WTC11 (cell line): ENCODE data around the gene FAM221B. TPM values are rescaled to one million over a fixed set of nuclear protein-coding genes. Genes with fewer than 3 reads are reported as not detected.

Experiments used
- ATAC-seq: fragments of 200-7000 bp; cut with Tn5 transposase; 2 replicates; pipeline ENCODE4 v1.10.0; 2021; ENCODE audit warnings: mild to moderate bottlenecking, moderate library complexity
- CTCF ChIA-PET: fragments of 300-600 bp; sonication (Branson Sonifier 250); formaldehyde crosslinking; loops from one replicate; lab custom pipeline; 2021; ENCODE audit warnings: antibody characterized with exemption; lab: Charles Lee
- POLR2A ChIA-PET: fragments of 350-600 bp; sonication (Branson Sonifier 250); formaldehyde crosslinking; loops from one replicate; lab custom pipeline; 2021; ENCODE audit warnings: antibody characterized with exemption; lab: Charles Lee
- DNase-seq: peaks from one replicate; pipeline ENCODE4 v3.0.0; 2021; ENCODE audit warnings: low spot score
- H3K27ac Mint-ChIP-seq: 2 replicates; pipeline ENCODE4 v1.8.0; 2021; ENCODE audit warnings: mixed read lengths
- H3K27me3 Mint-ChIP-seq: 2 replicates; pipeline ENCODE4 v1.8.0; 2021; ENCODE audit warnings: low read depth, mild to moderate bottlenecking, moderate library complexity, mixed read lengths
- H3K36me3 Mint-ChIP-seq: 2 replicates; pipeline ENCODE4 v1.8.0; 2021; ENCODE audit warnings: mixed read lengths
- H3K4me1 Mint-ChIP-seq: 2 replicates; pipeline ENCODE4 v1.8.0; 2022; ENCODE audit warnings: mixed read lengths
- H3K4me3 Mint-ChIP-seq: 2 replicates; pipeline ENCODE4 v1.8.0; 2021; ENCODE audit warnings: mild to moderate bottlenecking, moderate library complexity, mixed read lengths
- H3K9me3 Mint-ChIP-seq: 2 replicates; pipeline ENCODE4 v1.8.0; 2021; ENCODE audit warnings: mixed read lengths
- FOXJ3 ChIP-seq: sonication (generic); formaldehyde crosslinking; IDR thresholded peaks from 2 replicates; pipeline ENCODE4 v1.9.0; 2021; ENCODE audit warnings: missing genetic modification reagents, mild to moderate bottlenecking, borderline replicate concordance
- GABPB1 ChIP-seq: sonication (generic); formaldehyde crosslinking; IDR thresholded peaks from 2 replicates; pipeline ENCODE4 v1.8.1; 2023; ENCODE audit warnings: mild to moderate bottlenecking, missing genetic modification reagents
- NFATC4 ChIP-seq: fragments of 250-450 bp; sonication (Bioruptor Pico); IDR thresholded peaks from 2 replicates; pipeline ENCODE4 v1.9.0; 2021; ENCODE audit warnings: mild to moderate bottlenecking
- ZNF121 ChIP-seq: sonication (generic); formaldehyde crosslinking; IDR thresholded peaks from 2 replicates; pipeline ENCODE4 v1.8.0; 2023; ENCODE audit warnings: missing genetic modification reagents
- total RNA-seq: library from RNA; stranded (reverse); gene quantifications from 3 replicates; pipeline ENCODE4 v1.2.3, GENCODE V29; 2021
- TF ChIP-seq, protein P1 (sequence below): sonication (generic); formaldehyde crosslinking; IDR thresholded peaks from 2 replicates; pipeline ENCODE4 v1.8.0; 2022; ENCODE audit warnings: mild to moderate bottlenecking, missing genetic modification reagents
- TF ChIP-seq, protein P2 (sequence below): sonication (generic); formaldehyde crosslinking; IDR thresholded peaks from 2 replicates; pipeline ENCODE4 v1.8.0; 2023; ENCODE audit warnings: missing genetic modification reagents, mild to moderate bottlenecking, borderline replicate concordance
- TF ChIP-seq, protein P3 (sequence below): fragments of 250-450 bp; sonication (Bioruptor Pico); IDR thresholded peaks from 2 replicates; pipeline ENCODE4 v1.9.0; 2021; ENCODE audit warnings: moderate library complexity, mild to moderate bottlenecking, inconsistent platforms, borderline replicate concordance
- TF ChIP-seq, protein P4 (sequence below): sonication (generic); formaldehyde crosslinking; IDR thresholded peaks from 2 replicates; pipeline ENCODE4 v1.8.0; 2022; ENCODE audit warnings: mild to moderate bottlenecking, missing genetic modification reagents
- TF ChIP-seq, protein P5 (sequence below): fragments of 200-600 bp; IDR thresholded peaks from 2 replicates; pipeline ENCODE4 v1.8.0; 2022; ENCODE audit warnings: antibody characterized with exemption

The FAM221B gene
- total RNA-seq, 1 experiment from 2014 or later, result 0.11 TPM

DNA sequence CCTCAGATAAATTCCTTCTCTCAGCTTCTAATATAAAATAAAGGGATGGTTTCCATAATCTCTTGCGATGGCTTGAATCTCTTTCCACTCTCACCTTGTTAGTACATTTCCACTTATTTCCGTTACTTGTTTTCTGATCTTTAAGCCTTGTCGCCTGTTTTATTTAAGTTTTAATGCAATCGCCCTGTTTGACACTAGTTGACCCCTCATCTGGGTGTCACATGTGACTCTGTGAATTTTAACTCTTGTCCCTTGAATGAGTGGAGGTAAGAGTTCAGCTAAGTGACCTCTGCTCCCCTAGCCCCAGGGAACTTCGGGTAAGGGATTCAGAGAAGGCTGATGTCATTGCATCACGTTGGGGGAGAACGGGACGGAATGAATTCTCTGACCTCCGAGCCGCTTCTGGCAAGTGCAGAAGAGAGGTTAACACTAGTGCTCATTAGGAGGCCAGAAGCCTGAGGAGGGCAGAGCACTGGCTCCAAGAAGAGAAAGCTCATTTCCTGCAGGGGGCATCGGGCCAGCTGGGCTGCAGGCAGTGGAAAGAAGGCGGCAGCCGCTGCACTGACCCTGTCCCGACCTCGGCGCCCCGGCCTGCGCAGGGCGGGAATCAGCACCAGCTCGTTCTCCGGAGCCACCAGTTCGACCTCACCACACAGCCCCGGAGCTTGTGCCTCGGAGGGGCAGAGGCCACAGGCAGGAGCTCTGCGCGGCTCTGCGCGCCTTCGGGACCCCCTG is 14.3 kb downstream of the FAM221B start:
- POLR2A ChIA-PET, result interaction anchor here (0.6 to 2.1 kb wide), 9 partner anchors 15 to 349 kb away, joined by 3 to 9 read pairs (median 4); partner anchors contain the start of genes ARHGEF39, CREB3, GBA2 and RGP1
- DNase-seq, result peak; percentile 79
- peak overlapping the region; percentile 91 for H3K4me3 Mint-ChIP-seq
- CTCF ChIA-PET, result interaction anchor here (0.6 to 6.1 kb wide), 32 partner anchors 11 to 649 kb away, joined by 3 to 143 read pairs (median 6); partner anchors contain the start of genes CCDC107, CREB3, FAM221B and GBA2
- peak; percentile 28 for ATAC-seq
- peak overlapping the region; percentile 95 for H3K27ac Mint-ChIP-seq
- H3K9me3 Mint-ChIP-seq, result peaks cover 3% of the 10 kb centered on the region
- peaks cover 11% of the 10 kb centered on the region for H3K27me3 Mint-ChIP-seq
- TF ChIP-seq GABPB1 (CRISPR knock-in tag), result peak; percentile 95
- TF ChIP-seq, protein P1, sequence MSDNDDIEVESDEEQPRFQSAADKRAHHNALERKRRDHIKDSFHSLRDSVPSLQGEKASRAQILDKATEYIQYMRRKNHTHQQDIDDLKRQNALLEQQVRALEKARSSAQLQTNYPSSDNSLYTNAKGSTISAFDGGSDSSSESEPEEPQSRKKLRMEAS (CRISPR knock-in tag), result peak; percentile 33; the same call in 1 of the 2 replicates
- TF ChIP-seq, protein P2, sequence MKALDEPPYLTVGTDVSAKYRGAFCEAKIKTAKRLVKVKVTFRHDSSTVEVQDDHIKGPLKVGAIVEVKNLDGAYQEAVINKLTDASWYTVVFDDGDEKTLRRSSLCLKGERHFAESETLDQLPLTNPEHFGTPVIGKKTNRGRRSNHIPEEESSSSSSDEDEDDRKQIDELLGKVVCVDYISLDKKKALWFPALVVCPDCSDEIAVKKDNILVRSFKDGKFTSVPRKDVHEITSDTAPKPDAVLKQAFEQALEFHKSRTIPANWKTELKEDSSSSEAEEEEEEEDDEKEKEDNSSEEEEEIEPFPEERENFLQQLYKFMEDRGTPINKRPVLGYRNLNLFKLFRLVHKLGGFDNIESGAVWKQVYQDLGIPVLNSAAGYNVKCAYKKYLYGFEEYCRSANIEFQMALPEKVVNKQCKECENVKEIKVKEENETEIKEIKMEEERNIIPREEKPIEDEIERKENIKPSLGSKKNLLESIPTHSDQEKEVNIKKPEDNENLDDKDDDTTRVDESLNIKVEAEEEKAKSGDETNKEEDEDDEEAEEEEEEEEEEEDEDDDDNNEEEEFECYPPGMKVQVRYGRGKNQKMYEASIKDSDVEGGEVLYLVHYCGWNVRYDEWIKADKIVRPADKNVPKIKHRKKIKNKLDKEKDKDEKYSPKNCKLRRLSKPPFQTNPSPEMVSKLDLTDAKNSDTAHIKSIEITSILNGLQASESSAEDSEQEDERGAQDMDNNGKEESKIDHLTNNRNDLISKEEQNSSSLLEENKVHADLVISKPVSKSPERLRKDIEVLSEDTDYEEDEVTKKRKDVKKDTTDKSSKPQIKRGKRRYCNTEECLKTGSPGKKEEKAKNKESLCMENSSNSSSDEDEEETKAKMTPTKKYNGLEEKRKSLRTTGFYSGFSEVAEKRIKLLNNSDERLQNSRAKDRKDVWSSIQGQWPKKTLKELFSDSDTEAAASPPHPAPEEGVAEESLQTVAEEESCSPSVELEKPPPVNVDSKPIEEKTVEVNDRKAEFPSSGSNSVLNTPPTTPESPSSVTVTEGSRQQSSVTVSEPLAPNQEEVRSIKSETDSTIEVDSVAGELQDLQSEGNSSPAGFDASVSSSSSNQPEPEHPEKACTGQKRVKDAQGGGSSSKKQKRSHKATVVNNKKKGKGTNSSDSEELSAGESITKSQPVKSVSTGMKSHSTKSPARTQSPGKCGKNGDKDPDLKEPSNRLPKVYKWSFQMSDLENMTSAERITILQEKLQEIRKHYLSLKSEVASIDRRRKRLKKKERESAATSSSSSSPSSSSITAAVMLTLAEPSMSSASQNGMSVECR, result peak; percentile 10; the same call in 1 of the 2 replicates
- 0 out of 2 replicates have a peak, but pooled peaks have one; percentile 5 for TF ChIP-seq NFATC4 (CRISPR knock-in tag)
- TF ChIP-seq, protein P3, sequence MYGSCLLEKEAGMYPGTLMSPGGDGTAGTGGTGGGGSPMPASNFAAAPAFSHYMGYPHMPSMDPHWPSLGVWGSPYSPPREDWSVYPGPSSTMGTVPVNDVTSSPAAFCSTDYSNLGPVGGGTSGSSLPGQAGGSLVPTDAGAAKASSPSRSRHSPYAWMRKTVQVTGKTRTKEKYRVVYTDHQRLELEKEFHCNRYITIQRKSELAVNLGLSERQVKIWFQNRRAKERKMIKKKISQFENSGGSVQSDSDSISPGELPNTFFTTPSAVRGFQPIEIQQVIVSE (CRISPR knock-in tag), result no peak
- TF ChIP-seq FOXJ3 (CRISPR knock-in tag), result no peak
- TF ChIP-seq, protein P4, sequence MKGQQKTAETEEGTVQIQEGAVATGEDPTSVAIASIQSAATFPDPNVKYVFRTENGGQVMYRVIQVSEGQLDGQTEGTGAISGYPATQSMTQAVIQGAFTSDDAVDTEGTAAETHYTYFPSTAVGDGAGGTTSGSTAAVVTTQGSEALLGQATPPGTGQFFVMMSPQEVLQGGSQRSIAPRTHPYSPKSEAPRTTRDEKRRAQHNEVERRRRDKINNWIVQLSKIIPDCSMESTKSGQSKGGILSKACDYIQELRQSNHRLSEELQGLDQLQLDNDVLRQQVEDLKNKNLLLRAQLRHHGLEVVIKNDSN (CRISPR knock-in tag), result peak; percentile 27; the same call in 1 of the 2 replicates
- H3K4me1 Mint-ChIP-seq, result peaks cover 27% of the 10 kb centered on the region
- peaks cover 2% of the 10 kb centered on the region; the same call in 1 of the 2 replicates for H3K36me3 Mint-ChIP-seq

DNA sequence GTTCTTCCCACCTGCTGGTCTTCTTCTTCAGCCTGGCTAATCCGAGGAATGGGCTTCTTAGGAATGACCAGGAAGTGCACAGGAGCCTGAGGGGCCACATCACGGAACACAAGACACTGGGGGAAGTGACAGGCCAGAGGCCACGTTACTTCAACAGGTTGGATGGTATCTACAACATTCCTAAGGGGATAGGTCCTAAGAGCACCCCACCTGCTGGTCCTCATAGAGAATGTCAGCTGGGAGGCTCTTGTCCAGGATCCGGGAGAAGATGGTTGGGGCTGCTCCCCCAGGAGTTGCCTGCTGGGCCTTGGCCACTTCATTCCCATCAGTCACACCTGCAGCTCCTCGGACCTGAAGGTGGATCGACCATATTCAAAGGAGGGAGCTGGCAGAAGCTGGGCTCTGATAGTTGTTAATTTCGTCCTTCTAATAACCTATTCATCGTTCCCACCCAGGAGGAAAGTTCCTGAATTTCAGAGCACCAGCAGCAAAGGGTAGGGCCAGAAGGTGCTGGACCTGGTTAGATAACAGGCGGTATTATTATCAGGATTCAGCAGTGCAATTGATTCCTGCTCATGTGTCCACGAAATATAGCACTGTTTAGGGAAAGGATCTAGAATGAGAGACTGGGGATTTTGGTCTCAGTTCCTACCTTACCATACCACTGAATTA is 15.0 kb downstream of the FAM221B start:
- H3K4me3 Mint-ChIP-seq, result peak overlapping the region; percentile 91
- TF ChIP-seq ZNF121 (CRISPR knock-in tag), result no peak
- TF ChIP-seq, protein P5, sequence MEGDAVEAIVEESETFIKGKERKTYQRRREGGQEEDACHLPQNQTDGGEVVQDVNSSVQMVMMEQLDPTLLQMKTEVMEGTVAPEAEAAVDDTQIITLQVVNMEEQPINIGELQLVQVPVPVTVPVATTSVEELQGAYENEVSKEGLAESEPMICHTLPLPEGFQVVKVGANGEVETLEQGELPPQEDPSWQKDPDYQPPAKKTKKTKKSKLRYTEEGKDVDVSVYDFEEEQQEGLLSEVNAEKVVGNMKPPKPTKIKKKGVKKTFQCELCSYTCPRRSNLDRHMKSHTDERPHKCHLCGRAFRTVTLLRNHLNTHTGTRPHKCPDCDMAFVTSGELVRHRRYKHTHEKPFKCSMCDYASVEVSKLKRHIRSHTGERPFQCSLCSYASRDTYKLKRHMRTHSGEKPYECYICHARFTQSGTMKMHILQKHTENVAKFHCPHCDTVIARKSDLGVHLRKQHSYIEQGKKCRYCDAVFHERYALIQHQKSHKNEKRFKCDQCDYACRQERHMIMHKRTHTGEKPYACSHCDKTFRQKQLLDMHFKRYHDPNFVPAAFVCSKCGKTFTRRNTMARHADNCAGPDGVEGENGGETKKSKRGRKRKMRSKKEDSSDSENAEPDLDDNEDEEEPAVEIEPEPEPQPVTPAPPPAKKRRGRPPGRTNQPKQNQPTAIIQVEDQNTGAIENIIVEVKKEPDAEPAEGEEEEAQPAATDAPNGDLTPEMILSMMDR, result peak; percentile 46
- POLR2A ChIA-PET, result interaction anchor here (0.7 to 2.1 kb wide), 7 partner anchors 15 to 350 kb away, joined by 3 to 9 read pairs (median 4); partner anchors contain the start of genes CREB3, GBA2, RGP1 and TLN1
- H3K27me3 Mint-ChIP-seq, result peaks cover 11% of the 10 kb centered on the region
- peaks cover 2% of the 10 kb centered on the region; the same call in 1 of the 2 replicates for H3K36me3 Mint-ChIP-seq
- H3K4me1 Mint-ChIP-seq, result peaks cover 27% of the 10 kb centered on the region
- CTCF ChIA-PET, result interaction anchor here (0.8 to 6.1 kb wide), 27 partner anchors 12 to 210 kb away, joined by 3 to 143 read pairs (median 6); partner anchors contain the start of genes FAM221B, GBA2, NPR2 and RGP1
- peak overlapping the region; percentile 63; the same call in 1 of the 2 replicates for H3K27ac Mint-ChIP-seq
- DNase-seq, result peak; percentile 41
- H3K9me3 Mint-ChIP-seq, result peaks cover 3% of the 10 kb centered on the region
- ATAC-seq, result no peak
